HepG2 (cell line): Measurements from ENCODE around the gene PDSS2. TPM values are rescaled to one million over a fixed set of nuclear protein-coding genes. Genes with fewer than 3 reads are reported as not detected.
A peak's percentile ranks its signal among the peaks of the same experiment; 100 is the strongest.

Experiments used
- ATAC-seq: fragments of 200-7000 bp; cut with Tn5 transposase; 3 replicates; pipeline ENCODE4 v1.9.1; 2020; ENCODE audit warnings: mild to moderate bottlenecking, moderate library complexity
- BruUV-seq: library from RNA; stranded (reverse); fragments of 400-500 nt; replicated peaks from 2 replicates; lab custom pipeline; 2021; lab: Mats Ljungman, UMichigan
- CTCF ChIA-PET: fragments of 300-600 bp; formaldehyde crosslinking; extraction: SDS; loops from one replicate; lab custom pipeline; 2021; ENCODE audit warnings: low total read pairs, inconsistent platforms, low intra/inter-chr PET ratio; lab: Yijun Ruan, JAX
- POLR2A ChIA-PET: fragments of 350-600 bp; sonication (Branson Sonifier 250); formaldehyde crosslinking; loops from one replicate; lab custom pipeline; 2020; ENCODE audit warnings: antibody characterized with exemption, inconsistent platforms; lab: Yijun Ruan, JAX
- DNase-seq: peaks from one replicate; pipeline ENCODE4 v3.0.0-alpha.2; 2015; ENCODE audit warnings: low spot score
- FAIRE-seq: peaks from 3 replicates; lab custom pipeline; 2011; peaks lifted over from hg19 to GRCh38; lab: Jason Lieb, UNC
- H2AFZ ChIP-seq: one replicate; pipeline ENCODE4 v1.6.1; 2011; ENCODE audit warnings: low read length, inconsistent platforms
- H3K27ac ChIP-seq: fragments of 300-600 bp; 3 replicates; pipeline ENCODE4 v1.8.0; 2011; ENCODE audit warnings: mixed run types, mild to moderate bottlenecking, mixed read lengths, low read length, inconsistent platforms; ENCODE audit not compliant: insufficient read depth; ENCODE audit errors: extremely low read length
- H3K27me3 ChIP-seq, 2 experiments: fragments of 200-600 bp in 1 of 2; 2 replicates in 1 of 2; 3 replicates in 1 of 2; pipeline versions ENCODE4 v1.6.0 to v1.8.0; 2011; ENCODE audit warnings: low read length in 2 of 2, mild to moderate bottlenecking in 2 of 2, moderate library complexity in 2 of 2, inconsistent platforms in 1 of 2; ENCODE audit not compliant: insufficient read depth in 2 of 2, control insufficient read depth in 1 of 2
- H3K36me3 ChIP-seq, 2 experiments: fragments of 200-600 bp in 1 of 2; replicated peaks in 1 of 2; 2 replicates in 1 of 2; 3 replicates in 1 of 2; pipeline versions ENCODE4 v1.5.1 to v1.8.0; 2011; ENCODE audit warnings: low read length in 2 of 2, inconsistent platforms in 1 of 2; ENCODE audit not compliant: insufficient read depth in 2 of 2, control insufficient read depth in 1 of 2
- H3K4me1 ChIP-seq: 2 replicates; pipeline ENCODE4 v1.5.1; 2012; ENCODE audit warnings: low read length, inconsistent platforms; ENCODE audit not compliant: insufficient read depth
- H3K4me2 ChIP-seq: 2 replicates; pipeline ENCODE4 v1.6.0; 2011; ENCODE audit warnings: low read depth, low read length, inconsistent platforms
- H3K4me3 ChIP-seq, 3 experiments: fragments of 200-600 bp in 1 of 3; sonication (generic), shearing (Covaris generic) in 1 of 3; replicated peaks in 1 of 3; 2 replicates each; pipeline ENCODE4 v1.5.1; 2011 to 2016; ENCODE audit warnings: low read length in 3 of 3, inconsistent platforms in 2 of 3, low read depth in 2 of 3, mild to moderate bottlenecking in 2 of 3, control low read depth in 1 of 3, mixed read lengths in 1 of 3; ENCODE audit not compliant: insufficient read depth in 1 of 3
- H3K79me2 ChIP-seq: one replicate; pipeline ENCODE4 v1.6.1; 2011; ENCODE audit warnings: low read length, inconsistent platforms; ENCODE audit not compliant: insufficient read depth
- H3K9ac ChIP-seq: 2 replicates; pipeline ENCODE4 v1.6.0; 2011; ENCODE audit warnings: mild to moderate bottlenecking, low read depth, low read length, inconsistent platforms; ENCODE audit not compliant: insufficient read depth
- H3K9me3 ChIP-seq: 2 replicates; pipeline ENCODE4 v1.5.1; 2012; ENCODE audit warnings: mild to moderate bottlenecking, low read length
- H4K20me1 ChIP-seq: 2 replicates; pipeline ENCODE4 v1.6.0; 2011; ENCODE audit warnings: inconsistent platforms, mild to moderate bottlenecking, low read length, moderate library complexity; ENCODE audit not compliant: insufficient read depth
- GATAD1 ChIP-seq: IDR thresholded peaks from 2 replicates; pipeline ENCODE4 v1.6.1; 2016; ENCODE audit warnings: missing genetic modification reagents, missing compliant biosample characterization
- KLF16 ChIP-seq, 2 experiments: sonication (generic) in 1 of 2; formaldehyde crosslinking in 1 of 2; IDR thresholded peaks; 2 replicates each; pipeline versions ENCODE4 v1.6.1 to v1.8.0; 2016 to 2023; ENCODE audit warnings: missing genetic modification reagents in 2 of 2, missing compliant biosample characterization in 1 of 2
- TBP ChIP-seq: sonication (generic); formaldehyde crosslinking; IDR thresholded peaks from 2 replicates; pipeline ENCODE4 v1.5.0; 2020; ENCODE audit warnings: missing genetic modification reagents
- TP53 ChIP-seq: sonication (generic); formaldehyde crosslinking; conservative IDR thresholded peaks from 2 replicates; pipeline ENCODE4 v1.4.0; 2020; ENCODE audit warnings: missing genetic modification reagents
- ZFP90 ChIP-seq: sonication (generic); formaldehyde crosslinking; IDR thresholded peaks from 2 replicates; pipeline ENCODE4 v1.8.0; 2022; ENCODE audit warnings: missing genetic modification reagents, mild to moderate bottlenecking, inconsistent platforms, borderline replicate concordance
- ZNF883 ChIP-seq: sonication (generic); formaldehyde crosslinking; IDR thresholded peaks from 2 replicates; pipeline ENCODE4 v1.5.1; 2020; ENCODE audit warnings: mild to moderate bottlenecking, missing genetic modification reagents; ENCODE audit errors: not compliant biosample characterization
- WGBS: methylation state at CpG from one replicate; pipeline ENCODE4 v1.1.6; 2017; ENCODE audit warnings: low lambda C conversion rate; 5-methylcytosine and 5-hydroxymethylcytosine counted together
- in situ Hi-C: cut with HindIII; loops from 2 replicates; pipeline ENCODE4 v1.10.0; 2017; ENCODE audit warnings: low pct_unique_long_range_greater_than_20kb; ENCODE audit not compliant: extremely low pct_ligation_motif_present
- intact Hi-C: fragments of 100-400 bp; cut with micrococcal nuclease; formaldehyde crosslinking; loops from one replicate; pipeline ENCODE4 v1.10.0; 2022; ENCODE audit not compliant: unreplicated experiment
- polyA plus RNA-seq, 8 experiments: library from polyadenylated mRNA; depleted of rRNA in 3 of 8; stranded (reverse) in 7 of 8; unstranded in 1 of 8; fragments of >200 nt; fragmentation: Illumina TruSeq in 4 of 8; extraction: Trizol in 4 of 8; gene quantifications; 2 replicates each; pipeline versions ENCODE4 v1.2.1 to v1.2.3, GENCODE V29; 2011 to 2016; ENCODE audit warnings: low read depth in 4 of 8, missing spikeins in 1 of 8, mixed read lengths in 1 of 8; ENCODE audit not compliant: insufficient read depth in 1 of 8
- total RNA-seq, 5 experiments: library from RNA; depleted of rRNA; stranded (reverse); fragments of >200 nt; fragmentation: Illumina TruSeq; extraction: Trizol; gene quantifications; 2 replicates each; pipeline ENCODE4 v1.2.3, GENCODE V29; 2016; ENCODE audit warnings: low read depth in 1 of 5
- TF ChIP-seq, protein P1 (sequence below): sonication (generic); formaldehyde crosslinking; IDR thresholded peaks from 2 replicates; pipeline ENCODE4 v1.5.0; 2020; ENCODE audit warnings: mild to moderate bottlenecking, missing genetic modification reagents, moderate library complexity

PDSS2 gene
- total and polyA plus RNA-seq, 2 of the 13 experiments (the other 11 are each of a cell fraction or from before 2014, with no cell fraction given): 16.2 to 17.0 TPM

DNA sequence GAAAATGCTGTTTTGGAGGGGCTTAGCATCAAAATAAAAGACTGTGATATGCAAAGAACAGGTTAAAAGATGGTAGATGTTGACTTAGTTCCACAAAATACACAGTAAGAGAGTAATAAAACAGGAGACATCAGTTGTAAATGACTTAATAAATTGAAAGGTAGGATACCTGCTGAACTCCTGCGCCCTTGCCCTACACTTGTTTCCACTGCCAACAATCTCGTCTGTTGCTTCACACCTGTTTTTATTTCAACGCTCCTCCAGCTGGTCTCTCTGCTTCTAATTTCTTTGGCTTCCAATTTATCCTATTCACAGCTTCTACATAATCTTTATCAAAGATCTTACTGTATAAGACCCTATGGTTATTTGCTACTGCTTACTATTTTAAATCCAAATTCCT, 228.1 kb downstream of the PDSS2 start:
- Histone ChIP-seq H4K20me1 (no peaks in the 10 kb centered on the region), H3K79me2 (no peaks in the 10 kb centered on the region), H3K9me3 (no peaks in the 10 kb centered on the region), H3K27ac (no peak overlapping the region), H2AFZ (no peak overlapping the region), H3K4me2 (no peak overlapping the region), H3K27me3 (no peaks in the 10 kb centered on the region), H3K4me3 (no peak overlapping the region), H3K4me1 (peaks cover 33% of the 10 kb centered on the region), H3K36me3 (no peaks in the 10 kb centered on the region)
- ChIA-PET CTCF (no interaction called here), POLR2A (interaction anchor here (1.1 kb wide), 1 partner anchor 19 kb away, joined by 3 read pairs; no protein-coding TSS in a partner anchor)
- WGBS: 97% methylated on average over 3 of the region's 3 CpGs
- intact Hi-C loops: no loop called here
- TF ChIP-seq GATAD1 (no peak), KLF16 (CRISPR knock-in tag; IDR thresholded peaks at IDR 0.05) (no peak)
- TF ChIP-seq, all 625 proteins: peak for 0
- no peak for DNase-seq
- no peak overlapping the region for H3K9ac ChIP-seq
- no TSS peak for BruUV-seq
- FAIRE-seq: no peak
- ATAC-seq: no peak
- in situ Hi-C loops: no loop called here

DNA sequence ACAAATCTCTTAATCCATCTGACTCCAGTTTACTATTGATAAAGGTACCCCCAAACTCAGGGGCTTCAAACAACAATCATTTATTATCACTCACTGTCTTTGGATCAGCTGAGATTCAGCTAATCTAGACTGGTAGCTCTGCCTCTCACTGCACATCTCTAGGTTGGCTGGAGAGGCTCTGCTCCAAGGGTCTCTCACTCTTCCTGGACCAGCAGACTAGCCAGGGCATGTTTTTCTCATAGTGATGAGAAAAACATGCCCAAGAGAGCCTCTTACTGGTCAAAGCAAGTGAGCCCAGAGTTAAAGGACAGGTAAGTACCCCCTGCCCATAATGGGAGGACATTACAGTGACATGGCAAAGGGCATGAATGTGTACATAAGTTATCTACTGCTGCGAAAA, 228.9 kb downstream of the PDSS2 start:
- DNase-seq: no peak
- peak; percentile 45; the same call in 2 of the 3 replicates for ATAC-seq
- in situ Hi-C loops: no loop called here
- BruUV-seq: no TSS peak
- no peaks in the 10 kb centered on the region for H3K9me3 ChIP-seq
- WGBS: 52% methylated on average over 1 of the region's 1 CpG
- H3K27ac ChIP-seq: peak overlapping the region; percentile 43
- H3K9ac ChIP-seq: no peak overlapping the region
- CTCF ChIA-PET: no interaction called here
- no peak overlapping the region for H3K4me2 ChIP-seq
- H3K36me3 ChIP-seq: no peaks in the 10 kb centered on the region
- H2AFZ ChIP-seq: no peak overlapping the region
- no peaks in the 10 kb centered on the region for H3K27me3 ChIP-seq
- H4K20me1 ChIP-seq: no peaks in the 10 kb centered on the region
- no peak for FAIRE-seq
- H3K79me2 ChIP-seq: no peaks in the 10 kb centered on the region
- intact Hi-C loops: no loop called here
- POLR2A ChIA-PET: interaction anchor here (1.1 kb wide), 1 partner anchor 18 kb away, joined by 3 read pairs; no protein-coding TSS in a partner anchor
- TF ChIP-seq ZFP90 (CRISPR knock-in tag) (no peak), TBP (CRISPR knock-in tag) (no peak), TP53 (CRISPR knock-in tag) (peak; percentile 92), ZNF883 (CRISPR knock-in tag) (no peak)
- TF ChIP-seq, protein P1, sequence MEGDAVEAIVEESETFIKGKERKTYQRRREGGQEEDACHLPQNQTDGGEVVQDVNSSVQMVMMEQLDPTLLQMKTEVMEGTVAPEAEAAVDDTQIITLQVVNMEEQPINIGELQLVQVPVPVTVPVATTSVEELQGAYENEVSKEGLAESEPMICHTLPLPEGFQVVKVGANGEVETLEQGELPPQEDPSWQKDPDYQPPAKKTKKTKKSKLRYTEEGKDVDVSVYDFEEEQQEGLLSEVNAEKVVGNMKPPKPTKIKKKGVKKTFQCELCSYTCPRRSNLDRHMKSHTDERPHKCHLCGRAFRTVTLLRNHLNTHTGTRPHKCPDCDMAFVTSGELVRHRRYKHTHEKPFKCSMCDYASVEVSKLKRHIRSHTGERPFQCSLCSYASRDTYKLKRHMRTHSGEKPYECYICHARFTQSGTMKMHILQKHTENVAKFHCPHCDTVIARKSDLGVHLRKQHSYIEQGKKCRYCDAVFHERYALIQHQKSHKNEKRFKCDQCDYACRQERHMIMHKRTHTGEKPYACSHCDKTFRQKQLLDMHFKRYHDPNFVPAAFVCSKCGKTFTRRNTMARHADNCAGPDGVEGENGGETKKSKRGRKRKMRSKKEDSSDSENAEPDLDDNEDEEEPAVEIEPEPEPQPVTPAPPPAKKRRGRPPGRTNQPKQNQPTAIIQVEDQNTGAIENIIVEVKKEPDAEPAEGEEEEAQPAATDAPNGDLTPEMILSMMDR: 0 out of 2 replicates have a peak, but pooled peaks have one; percentile 15
- H3K4me1 ChIP-seq: peaks cover 28% of the 10 kb centered on the region
- no peak overlapping the region for H3K4me3 ChIP-seq
